ENCODE measurements around the gene ITIH3. TPM values are rescaled to one million over a fixed set of nuclear protein-coding genes. Genes with fewer than 3 reads are reported as not detected.

ITIH3 gene
- total RNA-seq, 1 experiment from 2014 or later, result not detected

- Histone ChIP-seq H2BK5ac (ENCODE audit: insufficient read length, low read length) (no peak within 1 kb of the TSS), H3K4me1 (ENCODE audit: insufficient read depth, low read length) (no peaks in the 10 kb centered on the region), H3K27ac (ENCODE audit: insufficient read length, low read depth, low read length) (no peak within 1 kb of the TSS), H3K4ac (ENCODE audit: low read depth, low read length) (no peak within 1 kb of the TSS), H2BK15ac (ENCODE audit: low read depth, low read length) (no peak within 1 kb of the TSS), H3K23ac (ENCODE audit: insufficient read length, low read depth, low read length) (no peak within 1 kb of the TSS), H3K14ac (ENCODE audit: insufficient read depth, low read length) (no peak within 1 kb of the TSS), H2BK20ac (ENCODE audit: low read depth, low read length, poor library complexity, severe bottlenecking) (no peak within 1 kb of the TSS), H3K9me3 (ENCODE audit: control insufficient read depth, low read depth, low read length) (no peaks in the 10 kb centered on the region), H3K56ac (ENCODE audit: insufficient read length, low read depth, low read length) (no peak within 1 kb of the TSS), H2BK12ac (ENCODE audit: insufficient read length, low read depth, low read length) (no peak within 1 kb of the TSS), H2AFZ (ENCODE audit: low read length) (no peak within 1 kb of the TSS), H4K20me1 (ENCODE audit: control insufficient read depth, insufficient read depth, insufficient read length) (no peaks in the 10 kb centered on the region), H3K4me2 (ENCODE audit: insufficient read depth, insufficient read length, low read length) (no peak within 1 kb of the TSS), H4K8ac (replicated peaks; ENCODE audit: insufficient read length, low read depth, low read length) (no peak within 1 kb of the TSS), H4K91ac (ENCODE audit: insufficient read length, low read depth, low read length) (no peak within 1 kb of the TSS), H4K5ac (ENCODE audit: insufficient read length, low read depth, low read length) (no peak within 1 kb of the TSS), H2AK5ac (ENCODE audit: insufficient read length, low read length) (no peak within 1 kb of the TSS), H3K79me1 (ENCODE audit: insufficient read depth, low read depth, low read length, poor library complexity, severe bottlenecking) (no peaks in the 10 kb centered on the region), H3K79me2 (ENCODE audit: insufficient read depth, low read length) (no peaks in the 10 kb centered on the region), H3K18ac (ENCODE audit: insufficient read length, low read depth, low read length) (no peak within 1 kb of the TSS), H3T11ph (ENCODE audit: low read length) (no peak within 1 kb of the TSS), H2BK120ac (ENCODE audit: low read depth, low read length, poor library complexity, severe bottlenecking) (no peak within 1 kb of the TSS), H3K27me3 (ENCODE audit: insufficient read depth, low read length) (no peaks in the 10 kb centered on the region; the same call in 1 of the 2 replicates), H3K9ac (ENCODE audit: extremely low read depth, insufficient read length, low read length) (no peak within 1 kb of the TSS), H3K23me2 (ENCODE audit: insufficient read length, low read depth, low read length, poor library complexity, severe bottlenecking) (no peaks in the 10 kb centered on the region)
- Mint-ChIP-seq H3K4me1 (peaks cover 19 to 31% of the 10 kb centered on the region in 2 experiments), H3K4me3 (no peak within 1 kb of the TSS), H3K9me3 (no peaks in the 10 kb centered on the region), H3K36me3 (ENCODE audit: insufficient read depth in 1 of 3, low read depth in 3 of 3) (peaks cover 0 to 6% (median 0%) of the 10 kb centered on the region in 3 experiments; a peak in 3 of 7 replicates), H3K27ac (peak within 1 kb of the TSS; percentile 23 to 90 (median 68); a peak in 5 of 7 replicates), H3K27me3 (ENCODE audit: low read depth) (no peaks in the 10 kb centered on the region)
- no CpG with 5 or more reads among the region's 11 CpGs for WGBS (ENCODE audit: extremely low coverage, insufficient read length, low lambda C conversion rate)
- no peak for DNase-seq
- TF ChIP-seq CTCF (conservative IDR thresholded peaks at IDR 0.05), result no peak
These were observed 40.4 kb downstream of the ITIH3 start, which contains the start of gene MUSTN1 for GRCh38 chr3:52834871-52835501. Gene MUSTN1 (minus strand): TSS chr3:52835019. CDS start chr3:52834948, 71 bp downstream.

All from H9 (cell line).